ENCODE measurements around the gene HELZ. TPM values are rescaled to one million over a fixed set of nuclear protein-coding genes. Genes with fewer than 3 reads are reported as not detected.
"Not testable (repeated sequence)": the region's sequence is repeated elsewhere in the genome, so short reads cannot be mapped to it uniquely, and the experiment has no call there.

The HELZ gene
- total RNA-seq, 1 donor from 2014 or later, result 35.4 TPM

DNA sequence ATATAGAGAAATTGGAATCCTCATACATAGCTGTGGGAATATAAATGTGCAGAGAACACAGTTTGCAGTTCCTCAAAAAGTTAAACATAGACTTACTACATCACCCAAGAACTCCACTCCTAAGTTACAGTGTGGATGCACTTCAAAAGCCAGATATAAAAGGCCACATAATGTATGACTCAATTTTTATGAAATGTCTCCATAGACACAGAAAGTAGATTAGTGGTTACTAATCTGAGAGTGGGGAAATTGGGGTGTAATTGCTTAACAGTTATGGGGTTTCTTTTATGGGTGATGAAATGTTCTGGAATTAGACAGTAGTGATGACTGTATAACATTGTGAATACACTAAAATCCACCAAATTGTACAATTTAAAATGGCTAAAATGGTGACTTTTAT is 139.8 kb downstream of the HELZ start:
- intact Hi-C loops (cut with micrococcal nuclease), result no loop called here
- ATAC-seq (peak; percentile 47), DNase-seq (no peak)

DNA sequence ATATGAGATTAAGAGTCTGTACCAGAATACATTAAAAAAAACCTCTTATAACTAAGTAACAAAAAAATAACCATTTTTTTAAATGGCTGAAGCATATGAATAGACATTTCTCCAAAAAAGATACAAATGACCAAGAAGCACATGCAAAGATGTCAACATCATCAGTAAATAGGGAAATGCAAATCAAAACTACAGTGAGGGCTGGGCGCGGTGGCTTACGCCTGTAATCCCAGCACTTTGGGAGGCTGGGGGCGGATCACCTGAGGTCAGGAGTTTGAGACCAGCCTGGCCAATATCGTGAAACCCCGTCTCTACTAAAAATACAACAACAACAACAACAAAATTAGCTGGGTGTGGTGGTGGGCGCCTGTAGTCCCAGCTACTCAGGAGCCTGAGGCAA is 140.4 kb downstream of the HELZ start:
- intact Hi-C loops (cut with micrococcal nuclease); DNase-seq; ATAC-seq: not testable (repeated sequence)

DNA sequence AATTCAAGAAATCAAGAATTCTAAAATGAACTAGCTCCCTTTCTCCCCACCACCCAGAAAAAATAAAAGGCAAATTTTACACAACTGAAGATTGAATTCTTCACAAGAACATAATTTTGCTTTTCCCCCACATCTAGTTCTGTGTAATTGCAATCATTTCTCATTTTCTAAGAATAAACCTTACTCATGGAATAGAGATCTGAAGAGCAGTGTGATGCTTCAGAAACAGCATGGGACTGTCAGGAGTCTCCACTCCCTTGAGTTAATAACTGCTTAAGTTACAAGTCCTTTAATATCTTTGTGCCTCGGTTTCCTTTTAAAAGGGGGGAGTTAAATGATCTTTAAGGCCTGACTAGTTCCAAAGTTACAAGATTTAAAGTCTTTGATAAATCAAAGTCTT is 147.0 kb downstream of the HELZ start:
- ATAC-seq, result peak; percentile 24
- intact Hi-C loops (cut with micrococcal nuclease), result no loop called here
- no peak for DNase-seq

DNA sequence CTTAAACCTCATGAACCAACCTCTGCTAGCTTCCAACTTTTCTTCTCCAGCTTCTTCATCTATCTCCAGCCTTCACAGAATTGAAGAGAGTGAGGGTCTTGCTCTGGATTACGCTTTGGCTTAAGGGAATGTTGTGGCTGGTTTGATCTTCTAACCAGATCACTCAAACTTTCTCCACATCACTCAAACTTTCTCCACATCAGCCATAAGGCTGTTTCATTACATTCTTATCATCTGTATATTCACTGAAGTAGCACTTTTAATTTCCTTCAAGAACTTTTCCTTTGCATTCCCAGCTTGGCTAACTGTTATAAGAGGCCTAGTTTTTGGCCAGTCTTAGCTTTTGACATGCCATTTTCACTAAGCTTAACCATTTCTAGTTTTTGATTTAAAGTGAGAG is 148.4 kb downstream of the HELZ start:
- intact Hi-C loops (cut with micrococcal nuclease), result no loop called here
- no peak for ATAC-seq

DNA sequence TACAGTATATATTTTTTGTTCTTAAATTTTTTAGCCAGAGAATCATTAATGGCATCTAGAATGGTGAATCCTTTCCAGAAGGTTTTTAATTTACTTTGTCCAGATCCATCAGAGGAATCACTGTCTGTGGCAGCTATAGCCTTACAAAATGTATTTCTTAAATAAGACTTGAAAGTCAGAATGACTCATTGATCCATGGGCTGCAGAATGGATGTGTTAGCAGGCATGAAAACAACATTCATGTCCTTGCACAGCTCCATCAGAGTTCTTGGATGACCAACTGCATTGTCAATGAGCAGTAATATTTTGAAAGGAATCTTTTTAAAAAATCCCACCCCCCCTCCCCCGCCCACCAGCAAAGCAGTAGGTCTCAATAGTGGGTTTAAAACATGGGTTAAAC is 149.2 kb downstream of the HELZ start:
- DNase-seq (no peak), ATAC-seq (no peak)
- intact Hi-C loops (cut with micrococcal nuclease), result no loop called here

More for the DNA sequence above, 148.4 kb downstream of the HELZ start:
- DNase-seq, result no peak

DNA sequence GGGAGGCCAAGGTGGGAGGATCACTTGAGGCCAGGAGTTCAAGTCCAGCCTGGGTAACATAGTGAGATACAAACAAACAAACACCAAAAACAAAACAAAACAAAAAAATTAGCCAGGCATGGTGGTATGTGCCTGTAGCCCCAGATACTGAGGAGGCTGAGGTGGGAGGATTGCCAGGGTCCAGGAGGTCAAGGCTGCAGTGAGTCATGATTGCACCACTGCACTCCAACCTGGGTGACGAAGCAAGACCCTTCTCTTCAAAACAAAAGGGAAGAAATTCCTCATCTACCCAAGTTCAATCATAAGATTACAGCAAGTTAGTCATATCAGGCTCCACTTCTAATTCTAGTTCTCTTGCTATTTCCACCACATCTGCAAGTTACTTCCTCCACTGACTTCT is 149.7 kb downstream of the HELZ start:
- intact Hi-C loops (cut with micrococcal nuclease), result not testable (repeated sequence)

DNA sequence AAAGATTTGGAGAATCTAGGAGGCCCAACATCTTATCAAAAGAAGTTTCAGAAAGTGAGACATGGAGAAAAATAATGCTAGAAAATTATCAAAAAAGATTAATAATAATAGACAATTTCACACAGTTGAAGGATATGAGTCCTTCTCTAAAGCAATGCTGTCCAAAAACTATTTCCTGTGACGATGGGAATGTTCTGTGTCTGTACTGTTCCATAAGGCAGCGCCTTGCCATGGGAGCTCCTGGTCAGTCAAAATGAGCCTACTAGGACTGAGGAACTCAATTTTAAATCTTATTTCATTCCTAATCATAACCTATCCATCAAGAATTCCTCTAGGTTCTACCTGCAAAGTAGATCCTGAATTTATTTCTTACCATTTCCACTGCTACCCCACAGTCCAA is 151.6 kb downstream of the HELZ start:
- ATAC-seq (no peak), DNase-seq (no peak)
- intact Hi-C loops (cut with micrococcal nuclease), result no loop called here

More for the DNA sequence above, 149.7 kb downstream of the HELZ start:
- ATAC-seq, DNase-seq: not testable (repeated sequence)

DNA sequence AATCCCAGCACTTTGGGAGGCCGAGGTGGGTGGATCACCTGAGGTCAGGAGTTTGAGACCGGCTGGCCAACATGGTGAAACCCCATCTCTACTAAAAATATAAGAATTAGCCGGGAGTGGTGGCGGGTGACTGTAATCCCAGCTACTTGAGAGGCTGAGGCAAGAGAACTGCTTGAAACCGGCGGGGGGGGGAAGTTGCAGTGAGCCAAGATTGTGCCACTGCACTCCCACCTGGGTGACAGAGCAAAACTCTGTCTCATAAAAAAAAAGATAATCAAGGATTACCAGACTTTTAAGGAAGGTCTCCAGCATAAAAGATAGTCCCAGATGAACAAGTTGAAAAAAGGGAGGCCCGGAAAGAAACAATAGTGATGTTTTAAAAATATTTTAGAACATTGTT is 152.3 kb downstream of the HELZ start:
- ATAC-seq; DNase-seq; intact Hi-C loops (cut with micrococcal nuclease): not testable (repeated sequence)

DNA sequence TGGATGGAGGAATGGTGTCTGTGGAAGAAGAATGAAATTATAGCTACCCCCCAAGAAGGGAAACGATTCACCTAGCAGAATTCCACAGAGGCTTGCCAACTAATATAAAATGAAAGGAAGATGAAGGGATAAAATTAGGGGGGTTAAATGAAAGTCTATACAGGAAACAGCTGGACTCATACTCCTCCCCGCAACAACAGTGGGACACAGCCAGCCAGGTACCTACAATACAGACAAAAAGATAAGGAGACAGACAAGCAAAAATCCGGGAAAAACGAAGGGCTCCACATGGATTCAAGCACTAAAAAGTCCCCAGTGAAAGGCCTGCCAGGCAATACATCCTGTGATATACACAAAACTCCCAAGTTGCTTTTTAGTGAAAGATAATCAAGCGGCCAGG is 152.7 kb downstream of the HELZ start:
- DNase-seq, result no peak
- intact Hi-C loops (cut with micrococcal nuclease), result no loop called here
- no peak for ATAC-seq

DNA sequence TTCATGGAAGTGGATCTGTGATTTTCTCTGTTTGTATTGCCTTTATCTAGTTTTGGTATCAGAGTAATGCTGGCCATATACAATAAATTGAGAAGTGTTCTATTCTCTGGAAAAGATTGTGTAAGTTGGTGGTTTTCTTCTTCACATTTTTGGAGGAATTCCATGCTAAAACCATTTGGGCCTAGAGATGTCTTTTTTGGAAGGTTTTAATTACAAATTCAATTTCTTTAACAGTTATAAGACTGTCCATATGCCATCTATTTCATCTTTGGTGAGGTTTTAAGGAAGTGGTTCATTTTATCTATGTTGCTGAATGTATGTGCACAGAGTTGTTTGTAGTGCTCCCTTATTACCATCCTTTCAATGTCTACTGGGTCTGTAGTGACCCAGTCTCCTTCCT is 154.7 kb downstream of the HELZ start:
- no peak for ATAC-seq
- no peak for DNase-seq
- intact Hi-C loops (cut with micrococcal nuclease), result no loop called here

DNA sequence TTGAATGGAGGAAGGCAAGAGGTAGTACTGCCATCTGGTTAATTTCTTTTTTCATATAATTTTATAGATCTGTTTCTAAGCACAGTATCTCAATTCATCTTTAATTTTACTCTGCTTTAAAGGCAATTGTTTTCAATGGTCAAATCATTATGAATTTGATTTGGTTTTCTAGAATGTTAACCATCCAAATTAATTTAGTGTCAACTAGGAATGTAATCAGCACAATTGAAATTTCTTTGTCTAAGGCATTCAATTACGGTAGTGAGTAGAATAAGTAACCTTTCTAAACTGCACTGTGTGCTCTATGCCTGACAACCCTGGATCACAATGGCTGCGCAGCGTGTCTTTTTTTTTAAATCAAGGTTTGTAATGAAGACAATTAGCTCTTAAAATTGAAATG is 156.4 kb downstream of the HELZ start:
- ATAC-seq, result no peak
- intact Hi-C loops (cut with micrococcal nuclease), result no loop called here
- no peak for DNase-seq

DNA sequence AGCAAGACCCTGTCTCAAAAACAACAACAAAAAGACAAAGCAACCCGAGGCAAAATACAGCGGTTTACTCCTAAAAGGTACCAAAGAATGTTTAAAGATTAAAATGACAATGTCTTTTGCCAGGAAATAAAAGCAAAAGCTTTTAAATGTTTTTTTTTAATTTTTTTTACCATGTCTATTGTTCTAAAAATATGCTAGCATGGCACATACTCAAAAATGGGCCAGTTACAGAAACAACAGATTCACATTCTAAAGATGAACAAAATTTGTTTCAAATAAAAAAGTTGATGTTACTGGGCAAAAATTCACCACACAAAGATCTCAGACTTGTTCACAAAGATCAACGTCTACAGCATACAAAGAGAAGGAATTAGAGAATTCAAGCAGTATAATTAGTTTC is 159.6 kb downstream of the HELZ start:
- intact Hi-C loops (cut with micrococcal nuclease), result no loop called here
- DNase-seq, result no peak
- ATAC-seq, result no peak

DNA sequence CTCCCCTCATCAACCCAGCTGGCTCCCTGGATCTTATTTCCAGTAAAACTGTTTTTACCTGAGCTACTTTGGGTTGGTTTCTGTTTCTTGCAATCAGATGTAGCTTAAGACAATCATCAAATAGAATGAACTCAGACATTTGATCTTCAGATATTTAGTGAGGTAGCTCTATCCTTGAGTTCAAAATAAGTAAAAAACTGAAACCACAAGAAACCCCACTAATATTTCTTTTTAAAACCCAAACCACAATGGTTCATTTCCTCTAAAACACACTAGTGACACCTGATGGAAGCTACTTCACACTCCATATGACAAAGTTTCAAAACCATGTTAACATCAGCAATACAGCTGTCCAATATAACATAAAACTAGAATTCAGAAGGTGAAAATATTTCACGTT is 162.9 kb downstream of the HELZ start:
- ATAC-seq, result no peak
- no peak for DNase-seq
- intact Hi-C loops (cut with micrococcal nuclease), result no loop called here

DNA sequence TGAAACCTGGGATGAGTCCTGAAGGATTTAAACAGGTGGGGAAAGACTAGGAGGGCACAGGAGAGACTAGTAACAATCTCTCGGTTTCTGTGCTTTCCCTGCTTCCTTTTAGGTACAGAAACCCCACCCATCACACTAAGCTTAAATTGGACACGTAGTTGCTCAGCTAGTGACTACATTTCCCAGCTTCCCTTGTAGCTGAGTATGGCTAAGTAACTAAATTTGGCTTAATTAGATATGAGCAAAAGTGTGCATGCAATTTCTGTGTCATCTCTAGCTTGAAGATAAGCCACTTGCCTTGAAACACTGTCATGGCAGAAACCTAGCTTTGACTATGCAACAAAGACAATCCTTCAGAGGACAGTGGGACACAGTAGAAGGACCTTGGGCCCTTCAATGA is 164.2 kb downstream of the HELZ start:
- DNase-seq (no peak), ATAC-seq (no peak)
- intact Hi-C loops (cut with micrococcal nuclease), result no loop called here

DNA sequence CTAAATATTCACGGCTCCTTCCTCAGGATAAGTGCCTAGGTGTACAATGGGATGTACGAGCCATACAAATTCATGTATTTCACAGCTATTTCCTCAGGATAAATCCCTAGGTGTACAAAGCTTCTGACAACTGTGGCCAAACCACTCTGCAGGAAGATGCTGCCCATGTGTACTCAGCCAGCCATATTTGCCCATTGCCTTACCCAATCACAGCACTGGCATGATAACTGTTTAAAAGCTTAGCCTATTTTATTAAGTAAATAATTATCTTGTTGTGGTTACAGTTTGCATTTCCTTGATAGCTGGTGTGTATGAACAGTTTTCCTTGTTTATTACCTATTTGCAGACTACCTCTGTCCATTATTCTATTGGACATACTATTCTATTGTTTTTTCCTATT is 165.5 kb downstream of the HELZ start:
- DNase-seq (no peak), ATAC-seq (no peak)
- intact Hi-C loops (cut with micrococcal nuclease), result no loop called here

DNA sequence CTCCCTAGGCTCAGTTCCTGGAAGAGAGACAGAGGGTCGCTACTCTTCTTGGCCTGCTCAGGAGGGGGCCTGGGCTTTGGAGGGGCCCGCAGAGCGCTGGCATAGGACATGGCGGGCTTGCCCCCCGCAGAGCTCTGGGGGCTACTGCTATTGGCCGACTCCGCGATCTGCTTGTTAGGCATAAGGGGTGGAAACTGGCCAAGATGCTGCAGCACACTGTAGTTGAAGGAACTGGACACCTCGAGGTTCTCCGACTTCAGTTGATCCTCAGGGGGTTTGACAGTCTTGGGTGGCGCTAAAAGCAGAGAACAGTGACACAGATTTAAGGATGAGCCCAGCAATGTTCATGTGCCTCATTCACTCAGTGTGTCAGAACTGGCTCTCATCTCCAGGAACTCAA is 166.7 kb downstream of the HELZ start:
- DNase-seq (no peak), ATAC-seq (no peak)
- intact Hi-C loops (cut with micrococcal nuclease), result no loop called here

DNA sequence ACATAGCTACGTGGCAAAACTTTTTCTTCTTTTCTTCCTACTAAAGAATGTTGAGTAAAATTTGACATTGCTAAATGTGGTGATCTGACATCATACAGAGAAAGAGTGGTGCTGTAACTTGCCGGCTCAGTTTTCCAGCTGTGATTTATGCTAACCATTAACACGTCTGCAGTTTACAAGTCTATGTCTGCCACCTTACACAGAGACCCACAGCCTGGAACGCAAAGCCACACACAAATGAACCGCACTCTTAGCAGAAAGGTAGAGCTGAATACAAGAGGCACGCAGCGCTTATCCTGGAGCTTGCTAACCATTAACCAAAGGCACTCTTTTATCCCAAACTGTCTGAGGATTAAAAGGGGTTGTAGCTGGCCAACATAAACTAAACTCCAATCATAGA is 168.7 kb downstream of the HELZ start:
- intact Hi-C loops (cut with micrococcal nuclease), result no loop called here
- no peak for ATAC-seq
- DNase-seq, result no peak

DNA sequence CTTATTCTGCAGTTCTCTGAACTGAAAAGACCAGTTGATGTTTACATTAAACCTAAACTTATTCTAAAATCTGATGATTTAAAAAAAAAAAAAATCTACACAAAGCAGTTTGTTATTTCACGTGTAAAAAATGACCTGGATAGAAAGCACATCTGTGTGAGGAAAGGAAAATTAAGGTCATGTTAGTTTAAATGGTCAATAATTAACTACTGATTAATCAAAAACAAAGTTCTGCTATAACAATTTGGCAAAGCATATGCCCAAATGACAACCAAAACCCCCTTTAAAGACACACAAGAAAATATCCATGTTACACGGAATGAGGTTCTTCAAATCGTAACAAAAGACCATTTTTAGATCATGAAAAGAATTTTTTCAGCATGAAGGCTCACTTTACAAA is 170.2 kb downstream of the HELZ start:
- intact Hi-C loops (cut with micrococcal nuclease), result no loop called here
- no peak for DNase-seq
- no peak for ATAC-seq

DNA sequence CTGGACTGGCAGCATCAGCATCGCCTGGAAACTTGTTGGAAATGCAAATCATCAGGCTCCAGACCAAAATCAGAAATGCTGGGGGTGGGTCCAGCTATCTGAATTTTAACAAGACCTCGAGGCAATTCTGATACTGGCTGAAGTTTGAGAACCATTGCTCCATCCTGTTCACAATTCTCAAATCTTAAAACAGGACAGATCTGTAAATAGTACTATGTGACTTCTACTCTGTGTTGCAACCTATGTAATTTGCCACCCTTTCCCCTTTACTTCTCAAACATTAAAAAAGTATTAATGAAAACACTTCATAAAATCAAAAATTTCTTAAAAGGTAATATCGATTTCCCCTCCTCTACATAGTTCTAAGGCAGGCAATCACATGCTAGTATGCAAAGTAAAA is 172.1 kb downstream of the HELZ start:
- intact Hi-C loops (cut with micrococcal nuclease), result no loop called here
- ATAC-seq (no peak), DNase-seq (no peak)

DNA sequence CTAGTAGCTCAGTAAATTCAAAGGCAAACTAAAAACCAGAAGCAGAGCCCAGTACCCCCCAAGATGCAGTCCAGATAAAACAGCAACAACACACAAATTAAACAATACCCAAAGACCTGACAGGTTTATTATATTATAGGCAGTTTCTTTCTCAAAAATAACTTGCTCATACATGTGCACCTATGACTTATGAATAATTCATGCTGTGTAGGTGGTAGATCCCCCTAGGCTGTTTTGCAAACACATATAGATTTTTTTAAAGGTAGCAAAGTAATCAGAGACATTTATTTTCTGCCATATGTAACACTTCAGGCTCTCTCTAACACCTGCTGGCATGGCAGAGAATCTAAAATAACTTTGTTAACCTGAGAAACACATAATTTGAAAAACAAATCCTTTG is 173.4 kb downstream of the HELZ start:
- no peak for ATAC-seq
- no peak for DNase-seq
- intact Hi-C loops (cut with micrococcal nuclease), result no loop called here

DNA sequence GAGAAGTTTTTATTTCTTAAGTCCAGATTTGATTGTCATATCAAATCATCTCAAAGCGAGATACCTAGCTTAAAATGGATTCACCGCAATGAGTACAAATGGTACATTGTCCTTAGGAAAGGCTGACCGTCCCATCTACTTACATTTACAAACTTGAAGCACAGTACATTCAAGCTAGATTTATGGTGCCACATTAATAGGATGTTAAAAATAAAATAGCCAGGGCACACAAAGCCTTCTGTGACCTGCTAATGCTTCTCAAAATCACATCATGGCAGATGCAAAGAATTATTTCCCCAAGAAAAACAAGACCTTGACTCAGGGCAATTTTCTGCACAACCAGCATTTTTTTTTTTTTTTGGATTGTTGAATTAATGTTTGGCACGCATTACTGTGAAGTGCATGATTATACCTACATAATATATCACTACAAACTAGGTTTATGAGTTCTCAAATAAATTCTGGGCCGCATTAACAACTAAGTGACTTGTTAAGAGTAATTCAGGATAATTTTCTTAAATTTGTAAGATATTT is 175.3 kb downstream of the HELZ start:
- no peak for ATAC-seq
- no peak for DNase-seq
- intact Hi-C loops (cut with micrococcal nuclease), result no loop called here

DNA sequence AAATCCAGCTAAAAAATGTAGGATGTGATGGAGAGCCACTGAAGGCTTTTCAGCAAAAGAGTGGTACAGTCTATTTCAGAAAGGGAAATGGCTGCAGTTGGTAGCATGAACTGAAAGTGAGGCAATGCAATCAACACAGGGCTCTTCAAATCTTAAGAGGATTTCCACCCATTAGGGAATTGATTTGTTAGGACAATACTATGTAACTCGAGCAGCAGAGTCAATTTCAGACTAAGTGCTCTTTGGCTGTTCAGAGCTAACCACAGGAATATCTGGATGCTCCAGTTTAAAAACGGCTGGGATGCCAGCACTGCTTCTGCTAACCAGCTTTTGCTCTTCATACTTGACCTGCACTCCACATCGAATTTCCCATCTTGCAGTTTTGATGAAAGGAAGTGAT is 176.0 kb downstream of the HELZ start:
- ATAC-seq, result no peak

More for the DNA sequence above, 176.0 kb downstream of the HELZ start:
- intact Hi-C loops (cut with micrococcal nuclease), result no loop called here
- no peak for DNase-seq

Measured in left ventricle myocardium superior (tissue), 1 donor.